HUDEP-2 (cell line): ENCODE results near the gene MTX1.

Source experiments
- DNase-seq, 76 experiments: peaks; one replicate each; lab custom pipeline; 2025; ENCODE audit not compliant: unreplicated experiment in 76 of 76; lab: John Stamatoyannopoulos, UW

MTX1 gene

GRCh38 chr1:155254714-155255242, 46.3 kb downstream of the MTX1 start:
- DNase-seq: no peak

GRCh38 chr1:155255243-155256007, 46.9 kb downstream of the MTX1 start, which contains the start of gene ENTREP3:
TSS of gene ENTREP3 (minus strand) at chr1:155255483. CDS start at chr1:155254877, 606 bp downstream.
- peak in 57 of 76 experiments; percentile 8 to 74 (median 47) for DNase-seq

GRCh38 chr1:155256058-155256852, 47.8 kb downstream of the MTX1 start:
- DNase-seq: no peak

GRCh38 chr1:155260276-155260675, 51.8 kb downstream of the MTX1 start:
- no peak for DNase-seq

- DNase-seq: peak in 1 of 76 experiments; percentile 34
These were observed 53.0 kb downstream of the MTX1 start for GRCh38 chr1:155261493-155261851.

GRCh38 chr1:155261852-155262673, 53.6 kb downstream of the MTX1 start, which contains the start of gene SCAMP3:
TSS of gene SCAMP3 (minus strand) at chr1:155262360. CDS start at chr1:155262151, 209 bp downstream.
- peak in 74 of 76 experiments; percentile 39 to 96 (median 88) for DNase-seq

GRCh38 chr1:155263067-155263466, 54.6 kb downstream of the MTX1 start:
- no peak for DNase-seq
